Osteoblast (primary cell): ENCODE measurements around the gene SCGB1C1. TPM values are rescaled to one million over a fixed set of nuclear protein-coding genes. Genes with fewer than 3 reads are reported as not detected.

Source experiments
- DNase-seq: peaks from one replicate; pipeline ENCODE4 v3.0.0; 2011; ENCODE audit warnings: low spot score, mixed read lengths; ENCODE audit not compliant: insufficient read length; ENCODE audit errors: missing footprints
- H2AFZ ChIP-seq: 2 replicates; pipeline ENCODE4 v1.6.0; 2011; ENCODE audit warnings: mild to moderate bottlenecking, low read length
- H3K27ac ChIP-seq: 2 replicates; pipeline ENCODE4 v1.5.1; 2011; ENCODE audit warnings: mild to moderate bottlenecking, low read depth, low read length, moderate library complexity
- H3K27me3 ChIP-seq: 2 replicates; pipeline ENCODE4 v1.6.0; 2012; ENCODE audit warnings: mild to moderate bottlenecking, control low read depth, inconsistent platforms, low read length, moderate library complexity; ENCODE audit not compliant: insufficient read depth
- H3K36me3 ChIP-seq: 2 replicates; pipeline ENCODE4 v1.5.1; 2011; ENCODE audit warnings: mild to moderate bottlenecking, low read length, control low read depth, moderate library complexity; ENCODE audit not compliant: insufficient read depth
- H3K4me1 ChIP-seq: 2 replicates; pipeline ENCODE4 v1.5.1; 2011; ENCODE audit warnings: mild to moderate bottlenecking, low read length, control low read depth, moderate library complexity; ENCODE audit not compliant: insufficient read depth
- H3K4me2 ChIP-seq: 2 replicates; pipeline ENCODE4 v1.6.0; 2011; ENCODE audit warnings: mild to moderate bottlenecking, low read length; ENCODE audit not compliant: insufficient read depth
- H3K4me3 ChIP-seq: fragments of 200-600 bp; sonication (generic); 3 replicates; pipeline ENCODE4 v1.5.1; 2012; ENCODE audit warnings: mild to moderate bottlenecking, low read length, inconsistent platforms; ENCODE audit not compliant: insufficient read depth
- H3K79me2 ChIP-seq: 2 replicates; pipeline ENCODE4 v1.6.0; 2012; ENCODE audit warnings: mild to moderate bottlenecking, low read length, control low read depth, inconsistent platforms; ENCODE audit not compliant: insufficient read depth
- H3K9me3 ChIP-seq: 2 replicates; pipeline ENCODE4 v1.5.1; 2011; ENCODE audit warnings: low read depth, low read length, control low read depth
- H4K20me1 ChIP-seq: 2 replicates; pipeline ENCODE4 v1.6.0; 2012; ENCODE audit warnings: mild to moderate bottlenecking, low read length, control low read depth; ENCODE audit not compliant: insufficient read depth
- CTCF ChIP-seq: IDR thresholded peaks from 2 replicates; pipeline ENCODE4 v1.5.1; 2011; ENCODE audit warnings: mild to moderate bottlenecking, low read depth, low read length, moderate library complexity; ENCODE audit errors: extremely low read depth
- total RNA-seq: library from RNA; depleted of rRNA; stranded (reverse); fragments of >200 nt; gene quantifications from 2 replicates; pipeline ENCODE4 v1.2.3, GENCODE V29; 2012

SCGB1C1 gene
- total RNA-seq, 1 donor, result not detected

- no peak overlapping the region for H2AFZ ChIP-seq
- peaks cover 12% of the 10 kb centered on the region for H3K4me1 ChIP-seq
- H4K20me1 ChIP-seq, result peaks cover 54% of the 10 kb centered on the region
- no peak overlapping the region for H3K27ac ChIP-seq
- H3K27me3 ChIP-seq, result no peaks in the 10 kb centered on the region
- H3K4me2 ChIP-seq, result no peak overlapping the region
- no peak for TF ChIP-seq CTCF
- H3K79me2 ChIP-seq, result peaks cover 48% of the 10 kb centered on the region
- H3K9me3 ChIP-seq, result no peaks in the 10 kb centered on the region
- H3K4me3 ChIP-seq, result no peak overlapping the region
- peak; percentile 6 for DNase-seq
- peaks cover 38% of the 10 kb centered on the region for H3K36me3 ChIP-seq
Measured at GRCh38 chr11:202490-202889, 9.6 kb downstream of the SCGB1C1 start.

- no peak overlapping the region for H3K4me3 ChIP-seq
- no peak overlapping the region for H3K27ac ChIP-seq
- peaks cover 12% of the 10 kb centered on the region for H3K4me1 ChIP-seq
- peaks cover 38% of the 10 kb centered on the region for H3K36me3 ChIP-seq
- peaks cover 52% of the 10 kb centered on the region for H3K79me2 ChIP-seq
- no peak for TF ChIP-seq CTCF
- DNase-seq, result peak; percentile 85
- H4K20me1 ChIP-seq, result peaks cover 52% of the 10 kb centered on the region
- no peak overlapping the region for H2AFZ ChIP-seq
- H3K4me2 ChIP-seq, result no peak overlapping the region
- no peaks in the 10 kb centered on the region for H3K9me3 ChIP-seq
- H3K27me3 ChIP-seq, result no peaks in the 10 kb centered on the region
Measured at GRCh38 chr11:203056-203944, 10.4 kb downstream of the SCGB1C1 start.

GRCh38 chr11:203945-204586 lies 11.2 kb downstream of the SCGB1C1 start:
- no peak overlapping the region for H3K4me2 ChIP-seq
- peaks cover 38% of the 10 kb centered on the region for H3K36me3 ChIP-seq
- H2AFZ ChIP-seq, result no peak overlapping the region
- no peaks in the 10 kb centered on the region for H3K27me3 ChIP-seq
- H4K20me1 ChIP-seq, result peaks cover 53% of the 10 kb centered on the region
- H3K4me1 ChIP-seq, result peaks cover 12% of the 10 kb centered on the region
- H3K9me3 ChIP-seq, result no peaks in the 10 kb centered on the region
- no peak for TF ChIP-seq CTCF
- peaks cover 57% of the 10 kb centered on the region for H3K79me2 ChIP-seq
- peak; percentile 58 for DNase-seq
- H3K27ac ChIP-seq, result peak overlapping the region; percentile 46
- no peak overlapping the region for H3K4me3 ChIP-seq

- Histone ChIP-seq H3K79me2 (peaks cover 62% of the 10 kb centered on the region), H3K27me3 (no peaks in the 10 kb centered on the region), H4K20me1 (peaks cover 58% of the 10 kb centered on the region), H3K27ac (peak overlapping the region; percentile 46), H3K4me1 (peaks cover 18% of the 10 kb centered on the region), H3K9me3 (no peaks in the 10 kb centered on the region), H2AFZ (no peak overlapping the region), H3K4me3 (no peak overlapping the region), H3K4me2 (no peak overlapping the region), H3K36me3 (peaks cover 40% of the 10 kb centered on the region)
- TF ChIP-seq CTCF, result no peak
- DNase-seq, result peak; percentile 42
Measured at GRCh38 chr11:204587-205109, 11.8 kb downstream of the SCGB1C1 start.
